BJ (cell line): ENCODE results near the gene ARAP1. TPM values are rescaled to one million over a fixed set of nuclear protein-coding genes. Genes with fewer than 3 reads are reported as not detected.

ENCODE experiments used
- CTCF ChIA-PET: fragments of 350-600 bp; formaldehyde crosslinking; extraction: SDS; loops from one replicate; lab custom pipeline; 2021; ENCODE audit warnings: antibody characterized with exemption, inconsistent platforms; lab: Yijun Ruan, JAX
- POLR2A ChIA-PET: fragments of 300-600 bp; sonication (Branson Sonifier 250); formaldehyde crosslinking; extraction: SDS; loops from one replicate; lab custom pipeline; 2021; ENCODE audit warnings: antibody characterized with exemption; lab: Charles Lee
- DNase-seq: peaks from one replicate; pipeline ENCODE4 v3.0.0-alpha.2; 2011; ENCODE audit warnings: low read depth
- H3K27me3 ChIP-seq: 2 replicates; pipeline ENCODE4 v1.6.0; 2011; ENCODE audit warnings: low read length; ENCODE audit not compliant: control insufficient read depth, insufficient read depth
- H3K36me3 ChIP-seq: 2 replicates; pipeline ENCODE4 v1.5.1; 2011; ENCODE audit warnings: low read length; ENCODE audit not compliant: control insufficient read depth, insufficient read depth
- H3K4me3 ChIP-seq: 2 replicates; pipeline ENCODE4 v1.5.1; 2011; ENCODE audit warnings: low read depth, mild to moderate bottlenecking, control low read depth, low read length
- polyA plus RNA-seq: library from polyadenylated mRNA; depleted of rRNA; stranded (reverse); fragments of >200 nt; gene quantifications from 2 replicates; pipeline ENCODE4 v1.2.3, GENCODE V29; 2011
- TF ChIP-seq, protein P1 (sequence below): IDR thresholded peaks from 2 replicates; pipeline ENCODE4 v1.5.1; 2011; ENCODE audit warnings: low read depth, mild to moderate bottlenecking, control low read depth, inconsistent platforms, low read length, moderate library complexity; ENCODE audit not compliant: insufficient read depth

The ARAP1 gene
- polyA plus RNA-seq, 1 experiment = 74.5 TPM

DNA sequence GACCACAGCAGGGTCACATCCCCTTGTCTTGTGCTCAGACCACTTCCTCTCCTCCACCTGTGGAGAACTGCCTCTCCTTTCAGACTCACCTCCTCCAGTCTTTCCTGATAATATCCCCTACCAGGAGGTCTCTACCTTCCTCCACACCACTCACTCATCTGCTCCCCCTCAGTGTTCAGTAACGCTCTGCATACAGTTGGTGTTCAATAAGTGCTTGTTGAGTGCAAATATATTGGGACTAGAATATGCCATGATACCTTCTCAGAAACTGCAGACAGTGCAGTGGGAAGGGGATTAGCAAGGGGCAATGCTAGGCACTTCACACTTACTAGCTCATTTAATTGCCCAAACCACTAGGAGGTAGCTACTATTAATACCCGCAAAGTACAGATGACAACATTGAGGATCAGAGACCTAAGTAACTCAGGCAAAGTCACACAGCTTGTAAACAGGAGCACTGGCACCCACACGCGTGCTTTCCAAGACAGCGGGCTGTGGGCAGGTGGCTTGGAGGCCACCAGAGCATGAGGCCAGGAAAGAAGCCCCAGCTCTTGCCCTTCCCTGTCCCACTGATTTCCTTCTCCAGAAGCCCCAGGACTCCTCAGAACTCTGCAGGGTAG lies 69.9 kb downstream of the ARAP1 start:
- no peak for DNase-seq
- POLR2A ChIA-PET = no interaction called here
- TF ChIP-seq, protein P1, sequence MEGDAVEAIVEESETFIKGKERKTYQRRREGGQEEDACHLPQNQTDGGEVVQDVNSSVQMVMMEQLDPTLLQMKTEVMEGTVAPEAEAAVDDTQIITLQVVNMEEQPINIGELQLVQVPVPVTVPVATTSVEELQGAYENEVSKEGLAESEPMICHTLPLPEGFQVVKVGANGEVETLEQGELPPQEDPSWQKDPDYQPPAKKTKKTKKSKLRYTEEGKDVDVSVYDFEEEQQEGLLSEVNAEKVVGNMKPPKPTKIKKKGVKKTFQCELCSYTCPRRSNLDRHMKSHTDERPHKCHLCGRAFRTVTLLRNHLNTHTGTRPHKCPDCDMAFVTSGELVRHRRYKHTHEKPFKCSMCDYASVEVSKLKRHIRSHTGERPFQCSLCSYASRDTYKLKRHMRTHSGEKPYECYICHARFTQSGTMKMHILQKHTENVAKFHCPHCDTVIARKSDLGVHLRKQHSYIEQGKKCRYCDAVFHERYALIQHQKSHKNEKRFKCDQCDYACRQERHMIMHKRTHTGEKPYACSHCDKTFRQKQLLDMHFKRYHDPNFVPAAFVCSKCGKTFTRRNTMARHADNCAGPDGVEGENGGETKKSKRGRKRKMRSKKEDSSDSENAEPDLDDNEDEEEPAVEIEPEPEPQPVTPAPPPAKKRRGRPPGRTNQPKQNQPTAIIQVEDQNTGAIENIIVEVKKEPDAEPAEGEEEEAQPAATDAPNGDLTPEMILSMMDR = no peak
- H3K4me3 ChIP-seq = no peak overlapping the region
- peaks cover 7% of the 10 kb centered on the region for H3K27me3 ChIP-seq
- CTCF ChIA-PET = interaction anchor here (1.0 to 6.8 kb wide), 11 partner anchors 10 to 211 kb away, joined by 3 to 57 read pairs (median 18); no protein-coding TSS in a partner anchor
- H3K36me3 ChIP-seq = peaks cover 15% of the 10 kb centered on the region

DNA sequence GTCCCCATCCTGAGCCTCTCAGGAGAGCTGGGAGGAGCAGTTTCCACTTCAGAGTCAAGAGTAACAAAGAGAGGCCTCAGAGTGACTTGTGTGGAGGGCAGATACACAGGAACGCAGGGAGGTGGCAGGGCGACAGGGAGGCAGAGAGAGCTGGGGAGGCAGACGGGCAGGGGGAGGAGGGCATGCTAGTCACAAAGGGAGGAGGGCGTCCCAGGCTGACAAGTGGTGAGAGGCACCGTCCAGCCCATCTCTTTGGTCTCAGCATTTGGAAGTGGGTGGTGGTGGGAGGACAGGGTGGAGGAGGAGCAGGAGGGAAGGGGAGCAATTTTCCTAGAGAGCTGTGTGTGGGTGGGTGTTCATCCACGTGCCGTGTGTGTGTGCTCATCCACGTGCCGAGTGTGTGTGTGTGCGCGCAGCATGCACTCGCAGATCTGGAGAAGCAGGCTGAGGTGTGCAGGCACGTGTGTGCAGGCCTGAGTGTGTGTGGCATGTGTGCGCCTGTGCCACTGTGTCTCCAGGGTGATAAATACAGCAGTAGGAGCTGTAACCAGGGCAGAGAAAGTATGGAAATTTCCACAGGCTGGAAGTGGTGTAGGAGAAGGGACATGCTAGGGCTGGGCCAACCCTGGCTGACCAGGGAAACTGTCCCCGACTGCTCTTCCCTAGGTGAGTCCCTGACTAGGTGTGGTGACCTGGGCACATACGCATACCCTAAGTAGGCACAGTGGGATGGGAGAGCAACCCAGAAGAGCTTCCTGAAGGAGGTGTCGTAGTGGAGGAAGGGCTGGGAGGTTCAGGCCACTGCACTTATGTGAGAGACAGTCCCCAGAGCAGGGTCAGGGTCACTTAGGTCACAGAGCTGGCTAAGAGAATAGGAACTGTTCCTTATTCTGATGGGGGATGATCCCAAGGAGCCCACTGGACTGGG lies 70.7 kb downstream of the ARAP1 start:
- TF ChIP-seq, protein P1 = no peak
- no peak for DNase-seq
- Histone ChIP-seq H3K27me3 (peaks cover 9% of the 10 kb centered on the region), H3K4me3 (no peak overlapping the region), H3K36me3 (peaks cover 12% of the 10 kb centered on the region)
- CTCF ChIA-PET = interaction anchor here (0.7 to 6.8 kb wide), 7 partner anchors 10 to 210 kb away, joined by 3 to 57 read pairs (median 4); no protein-coding TSS in a partner anchor
- POLR2A ChIA-PET = no interaction called here

DNA sequence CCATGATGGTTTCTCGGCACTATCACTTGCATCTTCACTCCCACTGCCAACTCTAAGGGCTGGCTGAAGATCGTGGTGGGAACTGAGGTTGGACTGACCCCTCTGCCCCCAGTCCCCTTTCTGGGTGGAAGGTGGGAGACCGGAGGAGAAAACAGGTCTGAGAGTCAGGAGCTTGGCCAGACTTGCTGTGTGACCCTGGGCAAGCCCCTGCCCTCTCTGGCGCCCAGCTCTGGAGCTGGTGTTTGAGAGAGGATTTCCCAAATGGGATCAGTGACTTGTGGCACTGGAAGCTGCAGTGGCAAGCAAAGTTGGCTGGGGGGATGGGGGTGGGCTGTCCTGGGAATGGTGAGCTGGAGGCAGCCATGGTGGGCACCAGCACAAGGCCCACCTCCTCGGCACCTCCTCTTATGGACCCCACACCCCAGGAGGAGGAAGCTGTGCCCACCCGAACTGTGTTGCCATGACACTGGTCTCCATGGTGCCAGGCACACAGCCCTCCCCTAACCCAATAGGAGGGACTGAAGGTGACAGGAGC lies 71.5 kb downstream of the ARAP1 start:
- TF ChIP-seq, protein P1 = no peak
- ChIA-PET CTCF (interaction anchor here (0.7 to 6.8 kb wide), 4 partner anchors 11 to 209 kb away, joined by 3 to 57 read pairs (median 24); no protein-coding TSS in a partner anchor), POLR2A (no interaction called here)
- Histone ChIP-seq H3K4me3 (no peak overlapping the region), H3K27me3 (peaks cover 15% of the 10 kb centered on the region), H3K36me3 (peaks cover 11% of the 10 kb centered on the region)
- no peak for DNase-seq

DNA sequence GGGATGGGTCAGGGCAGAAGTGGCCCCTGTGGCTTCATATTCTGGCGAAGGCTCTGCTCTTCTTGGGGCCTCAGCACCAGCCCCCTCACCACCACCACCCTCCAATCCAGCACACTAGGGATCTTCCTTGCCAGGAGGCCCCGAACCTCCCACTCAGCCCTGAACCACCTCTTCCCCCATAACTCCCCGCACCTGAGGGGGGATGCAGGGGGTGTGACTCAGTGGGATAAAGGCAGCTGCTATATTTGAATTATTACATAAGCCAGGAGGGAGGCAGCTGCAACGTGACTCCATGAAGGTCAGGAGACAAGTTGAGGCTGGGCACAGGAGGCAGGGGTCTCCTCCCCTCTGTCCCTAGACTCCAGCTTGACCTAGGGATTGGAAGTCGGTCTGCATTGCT lies 72.3 kb downstream of the ARAP1 start:
- Histone ChIP-seq H3K27me3 (peaks cover 17% of the 10 kb centered on the region), H3K36me3 (peaks cover 7% of the 10 kb centered on the region), H3K4me3 (no peak overlapping the region)
- DNase-seq = no peak
- POLR2A ChIA-PET = no interaction called here
- TF ChIP-seq, protein P1 = no peak
- CTCF ChIA-PET = interaction anchor here (1.0 to 6.1 kb wide), 4 partner anchors 24 to 1040 kb away, joined by 3 to 43 read pairs (median 4); no protein-coding TSS in a partner anchor
